Upper lobe of left lung (tissue), 6 donors: ENCODE measurements around the gene HSP90AB1. TPM values are rescaled to one million over a fixed set of nuclear protein-coding genes. Genes with fewer than 3 reads are reported as not detected.

ENCODE experiments used
- ATAC-seq, 2 donors: fragments of 200-7000 bp; cut with Tn5 transposase; one replicate each; pipeline ENCODE4 v1.9.1; 2022; ENCODE audit warnings: mild to moderate bottlenecking in 2 of 2, moderate library complexity in 2 of 2; ENCODE audit not compliant: low FRiP score in 2 of 2
- DNase-seq, 2 donors: peaks; one replicate each; pipeline ENCODE4 v3.0.0-alpha.2; 2019 to 2020
- H3K27ac ChIP-seq, 4 donors: fragments of 200-600 bp; sonication (generic); one replicate each; pipeline ENCODE4 v1.5.1; 2016 to 2019
- H3K27me3 ChIP-seq, 4 donors: fragments of 200-600 bp; sonication (generic); one replicate each; pipeline ENCODE4 v1.5.1; 2017 to 2019
- H3K36me3 ChIP-seq, 4 donors: fragments of 200-600 bp; sonication (generic); one replicate each; pipeline ENCODE4 v1.5.1; 2016 to 2019
- H3K4me1 ChIP-seq, 4 donors: fragments of 200-600 bp; sonication (generic); one replicate each; pipeline ENCODE4 v1.5.1; 2018 to 2019
- H3K4me3 ChIP-seq, 4 donors: fragments of 200-600 bp; sonication (generic); one replicate each; pipeline ENCODE4 v1.5.1; 2017 to 2019; ENCODE audit warnings: mild to moderate bottlenecking in 2 of 4, moderate library complexity in 1 of 4
- H3K9me3 ChIP-seq, 4 donors: fragments of 200-600 bp; sonication (generic); one replicate each; pipeline ENCODE4 v1.5.1; 2018 to 2019
- EP300 ChIP-seq, 4 donors: sonication (generic); formaldehyde crosslinking; IDR thresholded peaks; one replicate each; pipeline ENCODE4 v1.5.1; 2017; ENCODE audit warnings: antibody characterized with exemption in 4 of 4, control low read depth in 2 of 4
- POLR2A ChIP-seq, 4 donors: fragments of 450-650 bp; IDR thresholded peaks; one replicate each; pipeline ENCODE4 v1.5.1; 2016 to 2017; ENCODE audit warnings: antibody characterized with exemption in 4 of 4, mild to moderate bottlenecking in 2 of 4
- POLR2AphosphoS5 ChIP-seq, 2 donors: sonication (generic); formaldehyde crosslinking; IDR thresholded peaks; one replicate each; pipeline ENCODE4 v1.5.1; 2017; ENCODE audit warnings: antibody characterized with exemption in 2 of 2
- WGBS, 2 donors: methylation state at CpG; one replicate each; pipeline ENCODE4 v1.1.5; 2017 to 2018; 5-methylcytosine and 5-hydroxymethylcytosine counted together
- total RNA-seq, 6 donors: library from RNA; depleted of rRNA in 4 of 6; stranded (reverse); fragments of >200 nt in 4 of 6; gene quantifications; one replicate each; pipeline versions ENCODE4 v1.1.0 to v1.2.1, GENCODE V29; 2016 to 2021
- TF ChIP-seq, protein P1 (sequence below), 6 experiments: fragments of 450-650 bp in 4 of 6; fragments of 200-600 bp in 2 of 6; sonication (generic) in 2 of 6; IDR thresholded peaks; one replicate each; pipeline ENCODE4 v1.5.1; 2016 to 2019; ENCODE audit warnings: antibody characterized with exemption in 6 of 6
- donor health status: DM: no; HTN: no; CAD: no; lungs with moderate emphysema.
- donor health status: DM: no; HTN: yes; CAD: no; lungs with severe emphysema.

The HSP90AB1 gene
- total RNA-seq, 6 donors from 2014 or later: 175 to 656 (median 471) TPM

DNA sequence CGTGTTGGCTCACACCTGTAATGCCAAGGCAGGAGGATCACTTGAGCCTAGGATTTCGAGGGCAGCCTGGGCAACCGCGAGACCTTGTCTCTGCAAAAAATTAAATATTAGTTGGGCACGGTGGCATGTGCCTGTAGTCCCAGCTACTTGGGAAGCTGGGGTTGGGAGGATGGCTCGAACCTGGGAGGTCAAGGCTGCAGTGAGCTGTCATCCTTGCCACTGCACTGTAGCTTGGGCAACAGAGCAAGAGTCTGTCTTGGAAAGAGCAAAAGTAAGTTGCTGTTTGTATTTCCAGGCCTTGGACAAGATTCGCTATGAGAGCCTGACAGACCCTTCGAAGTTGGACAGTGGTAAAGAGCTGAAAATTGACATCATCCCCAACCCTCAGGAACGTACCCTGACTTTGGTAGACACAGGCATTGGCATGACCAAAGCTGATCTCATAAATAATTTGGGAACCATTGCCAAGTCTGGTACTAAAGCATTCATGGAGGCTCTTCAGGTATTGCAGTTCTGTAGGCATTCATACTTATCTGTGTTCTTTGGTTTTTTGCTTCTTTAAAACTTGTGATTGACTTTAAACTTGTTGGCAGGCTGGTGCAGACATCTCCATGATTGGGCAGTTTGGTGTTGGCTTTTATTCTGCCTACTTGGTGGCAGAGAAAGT is 2.3 kb downstream of the HSP90AB1 start:
- Histone ChIP-seq H3K4me1 (peaks cover 15 to 28% (median 23%) of the 10 kb centered on the region in 4 donors), H3K27ac (peak overlapping the region in 1 of 4 donors; percentile 96), H3K36me3 (peaks cover 46 to 57% (median 54%) of the 10 kb centered on the region in 4 donors), H3K27me3 (no peaks in the 10 kb centered on the region), H3K4me3 (peak overlapping the region in 1 of 4 donors; percentile 79), H3K9me3 (no peaks in the 10 kb centered on the region)
- DNase-seq: no peak
- no peak for TF ChIP-seq EP300 (IDR thresholded peaks at IDR 0.05)
- TF ChIP-seq, protein P1, sequence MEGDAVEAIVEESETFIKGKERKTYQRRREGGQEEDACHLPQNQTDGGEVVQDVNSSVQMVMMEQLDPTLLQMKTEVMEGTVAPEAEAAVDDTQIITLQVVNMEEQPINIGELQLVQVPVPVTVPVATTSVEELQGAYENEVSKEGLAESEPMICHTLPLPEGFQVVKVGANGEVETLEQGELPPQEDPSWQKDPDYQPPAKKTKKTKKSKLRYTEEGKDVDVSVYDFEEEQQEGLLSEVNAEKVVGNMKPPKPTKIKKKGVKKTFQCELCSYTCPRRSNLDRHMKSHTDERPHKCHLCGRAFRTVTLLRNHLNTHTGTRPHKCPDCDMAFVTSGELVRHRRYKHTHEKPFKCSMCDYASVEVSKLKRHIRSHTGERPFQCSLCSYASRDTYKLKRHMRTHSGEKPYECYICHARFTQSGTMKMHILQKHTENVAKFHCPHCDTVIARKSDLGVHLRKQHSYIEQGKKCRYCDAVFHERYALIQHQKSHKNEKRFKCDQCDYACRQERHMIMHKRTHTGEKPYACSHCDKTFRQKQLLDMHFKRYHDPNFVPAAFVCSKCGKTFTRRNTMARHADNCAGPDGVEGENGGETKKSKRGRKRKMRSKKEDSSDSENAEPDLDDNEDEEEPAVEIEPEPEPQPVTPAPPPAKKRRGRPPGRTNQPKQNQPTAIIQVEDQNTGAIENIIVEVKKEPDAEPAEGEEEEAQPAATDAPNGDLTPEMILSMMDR (IDR thresholded peaks at IDR 0.05): no peak
- TF ChIP-seq POLR2A (IDR thresholded peaks at IDR 0.05): no peak
- no peak for TF ChIP-seq POLR2AphosphoS5 (IDR thresholded peaks at IDR 0.05)
- ATAC-seq: no peak
- 69 to 80% methylated on average over 8 to 9 of the region's 9 CpGs for WGBS, 2 donors

DNA sequence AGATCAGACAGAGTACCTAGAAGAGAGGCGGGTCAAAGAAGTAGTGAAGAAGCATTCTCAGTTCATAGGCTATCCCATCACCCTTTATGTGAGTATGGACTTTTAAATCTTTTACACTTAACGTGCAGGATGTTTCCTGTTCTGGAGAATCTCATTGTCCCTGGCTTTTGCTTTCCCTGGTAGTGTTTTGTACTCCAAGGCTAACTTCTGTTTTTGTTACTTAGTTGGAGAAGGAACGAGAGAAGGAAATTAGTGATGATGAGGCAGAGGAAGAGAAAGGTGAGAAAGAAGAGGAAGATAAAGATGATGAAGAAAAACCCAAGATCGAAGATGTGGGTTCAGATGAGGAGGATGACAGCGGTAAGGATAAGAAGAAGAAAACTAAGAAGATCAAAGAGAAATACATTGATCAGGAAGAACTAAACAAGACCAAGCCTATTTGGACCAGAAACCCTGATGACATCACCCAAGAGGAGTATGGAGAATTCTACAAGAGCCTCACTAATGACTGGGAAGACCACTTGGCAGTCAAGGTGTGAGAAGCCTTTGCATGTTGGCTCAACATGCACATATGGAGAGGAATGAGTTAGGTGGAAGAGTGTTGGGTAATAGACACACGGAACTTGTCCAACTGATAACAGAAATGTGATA is 3.3 kb downstream of the HSP90AB1 start:
- no peak overlapping the region for H3K4me3 ChIP-seq
- H3K27ac ChIP-seq: no peak overlapping the region
- ATAC-seq (no peak), DNase-seq (no peak)
- H3K36me3 ChIP-seq: peaks cover 52 to 67% (median 64%) of the 10 kb centered on the region in 4 donors
- no peaks in the 10 kb centered on the region for H3K27me3 ChIP-seq
- H3K9me3 ChIP-seq: no peaks in the 10 kb centered on the region
- TF ChIP-seq POLR2AphosphoS5 (IDR thresholded peaks at IDR 0.05): no peak
- TF ChIP-seq, protein P1 (IDR thresholded peaks at IDR 0.05): no peak
- no peak for TF ChIP-seq EP300 (IDR thresholded peaks at IDR 0.05)
- TF ChIP-seq POLR2A (IDR thresholded peaks at IDR 0.05): no peak
- 69 to 71% methylated on average over 6 of the region's 6 CpGs for WGBS, 2 donors
- H3K4me1 ChIP-seq: peaks cover 15 to 28% (median 23%) of the 10 kb centered on the region in 4 donors

- Histone ChIP-seq H3K27ac (no peak overlapping the region), H3K9me3 (no peaks in the 10 kb centered on the region), H3K4me3 (no peak overlapping the region), H3K36me3 (peaks cover 52 to 70% (median 66%) of the 10 kb centered on the region in 4 donors), H3K27me3 (no peaks in the 10 kb centered on the region), H3K4me1 (peaks cover 15 to 24% (median 19%) of the 10 kb centered on the region in 4 donors)
- DNase-seq (no peak), ATAC-seq (no peak)
- TF ChIP-seq, protein P1 (IDR thresholded peaks at IDR 0.05): no peak
- TF ChIP-seq POLR2AphosphoS5 (IDR thresholded peaks at IDR 0.05): no peak
- no peak for TF ChIP-seq POLR2A (IDR thresholded peaks at IDR 0.05)
- no peak for TF ChIP-seq EP300 (IDR thresholded peaks at IDR 0.05)
- 81 to 83% methylated on average over 3 of the region's 3 CpGs for WGBS, 2 donors
These were observed 3.8 kb downstream of the HSP90AB1 start for GRCh38 chr6:44250718-44251123.

DNA sequence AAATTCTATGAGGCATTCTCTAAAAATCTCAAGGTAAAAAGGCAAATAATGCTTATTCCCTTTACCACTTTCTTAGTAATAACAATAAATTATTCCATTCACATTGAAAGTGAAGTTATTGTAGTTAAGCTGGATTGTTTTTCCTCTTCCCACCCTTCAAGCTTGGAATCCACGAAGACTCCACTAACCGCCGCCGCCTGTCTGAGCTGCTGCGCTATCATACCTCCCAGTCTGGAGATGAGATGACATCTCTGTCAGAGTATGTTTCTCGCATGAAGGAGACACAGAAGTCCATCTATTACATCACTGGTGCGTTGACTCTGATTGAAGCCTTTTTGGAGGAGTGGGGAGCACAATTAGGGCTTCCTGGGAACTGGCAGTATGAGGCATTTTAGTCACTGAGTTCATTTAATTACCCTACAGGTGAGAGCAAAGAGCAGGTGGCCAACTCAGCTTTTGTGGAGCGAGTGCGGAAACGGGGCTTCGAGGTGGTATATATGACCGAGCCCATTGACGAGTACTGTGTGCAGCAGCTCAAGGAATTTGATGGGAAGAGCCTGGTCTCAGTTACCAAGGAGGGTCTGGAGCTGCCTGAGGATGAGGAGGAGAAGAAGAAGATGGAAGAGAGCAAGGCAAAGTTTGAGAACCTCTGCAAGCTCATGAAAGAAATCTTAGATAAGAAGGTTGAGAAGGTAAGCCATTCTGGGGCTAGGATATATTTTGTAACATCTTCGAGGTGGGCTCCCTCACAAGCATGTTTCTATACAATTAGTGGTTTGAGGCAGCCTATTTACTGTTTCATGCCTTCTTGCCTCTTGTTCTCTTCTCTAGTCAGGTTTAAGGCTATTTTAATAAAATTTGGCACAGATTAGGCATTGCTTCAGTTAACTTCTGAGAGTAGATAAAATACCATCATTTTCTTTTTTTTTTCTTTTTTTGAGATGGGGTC is 4.9 kb downstream of the HSP90AB1 start:
- no peak overlapping the region for H3K27ac ChIP-seq
- WGBS, 2 donors: 91 to 92% methylated on average over 14 of the region's 14 CpGs
- peaks cover 52 to 70% (median 66%) of the 10 kb centered on the region in 4 donors for H3K36me3 ChIP-seq
- DNase-seq: no peak
- H3K27me3 ChIP-seq: no peaks in the 10 kb centered on the region
- peaks cover 20 to 33% (median 26%) of the 10 kb centered on the region in 4 donors for H3K4me1 ChIP-seq
- TF ChIP-seq EP300 (IDR thresholded peaks at IDR 0.05) (no peak), POLR2A (IDR thresholded peaks at IDR 0.05) (no peak), POLR2AphosphoS5 (IDR thresholded peaks at IDR 0.05) (no peak)
- TF ChIP-seq, protein P1 (IDR thresholded peaks at IDR 0.05): no peak
- no peak for ATAC-seq
- no peaks in the 10 kb centered on the region for H3K9me3 ChIP-seq
- no peak overlapping the region for H3K4me3 ChIP-seq
